HG03457 (cell line): ENCODE measurements around the gene HBS1L.
A peak's percentile ranks its signal among the peaks of the same experiment; 100 is the strongest.

ENCODE experiments used
- ATAC-seq: cut with Tn5 transposase; IDR thresholded peaks from one replicate; pipeline ENCODE4 v1.9.1; 2021; ENCODE audit warnings: moderate number of reproducible peaks; ENCODE audit not compliant: unreplicated experiment

The HBS1L gene

DNA sequence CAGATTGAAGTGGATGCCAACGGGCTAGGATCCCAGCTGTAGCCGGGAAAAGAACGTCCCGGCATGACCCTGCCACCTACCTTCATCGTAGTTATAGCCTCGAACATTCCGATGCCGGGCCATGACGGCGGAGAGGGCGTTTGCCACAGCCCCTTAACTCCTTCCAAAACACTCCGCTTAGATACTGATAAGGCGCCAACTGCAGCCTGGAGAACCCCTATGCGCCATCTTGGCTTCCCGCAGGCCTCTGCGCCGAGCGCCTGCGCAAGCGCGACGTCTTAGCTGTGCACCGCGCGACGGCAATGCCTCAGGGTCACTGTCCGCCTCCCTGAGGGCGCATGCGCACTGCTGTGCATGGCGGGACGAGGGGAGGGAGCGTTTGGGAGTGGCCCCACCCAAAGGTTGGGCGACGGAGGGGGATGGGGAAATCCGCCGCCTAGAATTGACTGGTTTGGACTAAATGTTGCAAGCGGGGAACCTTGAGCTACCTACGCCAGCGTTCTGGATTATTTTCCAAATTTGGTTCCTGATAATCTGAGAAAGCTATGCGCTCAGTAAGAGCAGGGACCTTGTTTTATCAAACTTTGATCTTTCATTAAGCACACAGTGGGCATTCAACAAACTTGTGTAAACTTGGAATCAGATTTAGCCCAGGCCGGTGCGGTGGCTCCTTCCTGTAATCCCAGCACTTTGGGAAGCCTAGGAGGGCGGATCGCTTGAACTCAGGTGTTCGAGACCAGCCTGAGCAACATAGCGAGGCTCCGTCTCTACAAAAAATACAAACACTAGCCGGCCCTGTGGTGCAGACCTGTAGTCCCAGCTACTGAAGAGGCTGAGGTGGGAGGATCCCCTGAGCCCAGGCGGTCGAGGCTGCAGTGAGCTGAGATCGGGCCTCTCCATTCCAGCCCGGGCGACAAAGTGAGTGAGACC lies at the start of gene HBS1L:
Gene HBS1L (minus strand): TSS at position 254 of the 930 bp plus-strand sequence. CDS start 131 bp downstream, at position 123.
- ATAC-seq = peak; percentile 95

DNA sequence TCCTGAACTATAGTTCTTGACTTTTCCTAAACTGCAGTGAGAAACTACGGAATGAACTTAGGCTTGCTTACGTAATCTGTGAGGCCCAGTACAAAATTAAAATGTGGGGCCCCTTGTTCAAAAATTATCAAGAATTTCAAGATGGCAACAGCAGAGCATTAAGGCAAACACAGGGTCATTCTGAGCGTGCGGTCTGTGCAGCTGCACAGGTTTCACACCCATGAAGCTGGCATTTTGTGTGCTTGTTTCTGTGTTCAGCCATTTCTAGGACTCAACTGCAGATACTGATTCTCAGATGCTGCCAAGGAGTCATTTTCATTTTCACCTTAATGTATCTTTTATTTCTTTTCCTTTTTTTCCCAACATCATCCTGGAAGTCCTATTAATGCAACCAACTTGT lies 49.6 kb upstream of the HBS1L start:
- ATAC-seq = no peak

DNA sequence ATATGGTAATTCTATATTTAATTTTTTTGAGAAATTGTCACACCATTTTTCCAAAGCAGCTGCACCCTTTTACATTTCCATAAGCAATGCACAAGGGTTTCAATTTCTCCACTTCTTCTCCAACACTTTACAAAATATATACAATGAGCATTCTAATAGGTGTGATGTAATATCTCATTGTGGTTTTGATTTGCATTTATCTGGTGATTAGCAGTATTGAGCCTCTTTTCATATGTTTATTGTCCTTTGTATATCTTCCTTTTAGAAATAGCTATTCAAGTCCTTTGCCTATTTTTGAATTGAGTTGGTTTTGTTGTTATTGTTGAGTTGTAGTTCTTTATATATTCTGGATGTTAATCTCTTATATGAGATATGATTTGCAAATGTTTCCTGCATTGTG lies 47.6 kb upstream of the HBS1L start:
- no peak for ATAC-seq

DNA sequence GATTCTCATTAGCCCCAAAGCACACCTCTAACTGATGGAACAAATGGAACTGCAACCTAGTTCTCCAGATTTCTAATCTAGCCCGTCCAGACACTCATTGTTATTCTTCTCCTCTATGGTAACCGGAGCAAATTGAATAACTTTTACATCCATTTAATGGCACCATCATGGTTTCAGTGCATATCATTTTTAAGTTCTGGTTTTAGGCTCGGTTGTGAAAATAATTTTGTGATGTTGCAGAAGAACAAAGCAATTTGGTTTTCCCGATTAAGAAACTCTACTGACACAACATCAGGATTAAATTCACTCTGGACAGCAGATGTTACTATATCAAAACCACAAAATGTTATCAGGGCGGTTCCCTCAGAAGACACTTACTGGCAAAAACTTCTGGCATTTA lies 42.5 kb upstream of the HBS1L start:
- no peak for ATAC-seq

DNA sequence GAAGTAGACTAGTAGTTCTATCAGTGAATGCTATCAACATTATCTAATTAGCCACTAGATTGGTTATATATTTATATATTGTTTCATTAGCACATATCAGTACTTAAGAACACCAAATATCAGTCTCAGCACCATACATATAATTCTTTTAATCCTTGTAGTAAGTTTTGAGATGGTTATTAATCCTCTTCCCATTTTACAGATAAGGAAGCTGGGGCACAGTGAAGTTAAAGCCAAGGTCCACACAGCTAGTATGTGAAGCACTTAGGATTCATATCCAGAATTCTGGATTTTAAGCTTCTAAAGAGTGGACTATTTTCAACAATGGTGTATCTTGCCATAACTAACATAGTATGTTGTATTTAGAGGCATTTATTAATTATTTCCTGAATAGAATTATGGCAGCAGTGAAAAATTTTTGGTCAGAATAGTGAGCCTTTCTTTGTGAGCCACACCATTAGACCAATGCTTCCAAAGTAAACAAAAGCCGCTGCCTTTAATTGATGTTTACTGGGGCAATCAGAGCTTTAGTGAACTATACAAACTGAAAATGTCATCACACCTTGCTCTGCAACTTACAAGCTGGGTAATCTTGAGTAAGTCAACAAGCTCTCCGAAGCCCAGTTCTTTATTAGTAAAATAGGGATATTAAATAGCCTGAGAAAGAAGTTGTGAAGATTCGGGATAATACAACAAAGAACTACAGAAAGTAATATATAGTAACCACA lies 41.9 kb upstream of the HBS1L start:
- ATAC-seq = no peak

DNA sequence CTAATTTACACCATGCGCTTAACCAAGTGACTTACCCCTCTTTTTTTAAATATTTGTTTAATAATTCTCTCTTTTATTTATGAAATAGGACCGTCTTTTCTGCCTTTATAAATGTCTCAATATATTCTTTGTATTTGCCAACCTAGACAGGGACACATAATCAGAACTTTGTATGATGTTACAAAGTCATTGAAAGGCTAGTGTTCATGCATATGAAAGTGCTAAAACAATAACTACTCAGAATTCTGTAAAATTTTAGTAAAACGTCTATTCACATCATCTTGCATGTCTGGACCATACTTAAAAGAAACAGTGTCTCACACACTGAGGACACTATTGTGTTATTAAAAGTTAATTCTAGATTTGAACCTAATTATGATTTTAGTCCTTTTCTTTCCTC lies 41.1 kb upstream of the HBS1L start:
- ATAC-seq = no peak

DNA sequence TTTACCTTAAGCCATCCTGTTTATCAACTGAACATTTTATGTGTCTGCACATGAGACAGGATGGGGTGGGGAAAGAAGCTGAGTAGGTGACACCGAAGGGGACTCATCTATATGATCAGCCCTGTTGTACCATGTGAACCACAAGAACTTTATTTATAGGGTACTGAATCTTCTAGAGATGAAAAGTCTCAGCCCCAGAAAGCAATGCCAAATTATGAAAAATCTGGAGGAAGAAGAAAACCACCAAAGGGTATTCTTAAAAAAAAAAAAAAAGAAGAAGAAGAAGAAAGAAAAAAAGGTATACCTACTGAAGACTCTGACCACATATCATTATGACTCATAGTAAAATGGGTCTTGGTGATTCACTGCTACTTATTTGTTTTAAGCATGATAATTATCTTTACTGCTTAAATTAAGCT lies 39.8 kb upstream of the HBS1L start:
- ATAC-seq = no peak

DNA sequence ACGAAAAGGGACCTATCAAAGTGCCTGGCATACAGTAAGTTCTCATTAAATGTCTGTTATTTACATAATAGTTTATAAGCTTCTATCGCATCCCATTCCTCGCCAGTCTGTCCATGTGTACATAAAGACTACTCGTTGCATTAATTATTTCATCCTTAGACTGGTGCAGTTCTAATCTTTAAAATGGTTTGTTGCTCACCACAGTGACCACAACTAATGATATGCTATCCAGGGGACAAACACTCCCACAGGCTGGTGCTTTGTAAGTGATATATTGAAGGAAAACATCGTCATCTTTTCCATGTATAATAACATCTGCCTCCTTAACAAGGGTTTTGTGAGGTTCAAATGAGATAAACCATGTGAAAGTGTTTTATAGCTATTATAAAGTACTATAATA lies 39.0 kb upstream of the HBS1L start:
- ATAC-seq = no peak

DNA sequence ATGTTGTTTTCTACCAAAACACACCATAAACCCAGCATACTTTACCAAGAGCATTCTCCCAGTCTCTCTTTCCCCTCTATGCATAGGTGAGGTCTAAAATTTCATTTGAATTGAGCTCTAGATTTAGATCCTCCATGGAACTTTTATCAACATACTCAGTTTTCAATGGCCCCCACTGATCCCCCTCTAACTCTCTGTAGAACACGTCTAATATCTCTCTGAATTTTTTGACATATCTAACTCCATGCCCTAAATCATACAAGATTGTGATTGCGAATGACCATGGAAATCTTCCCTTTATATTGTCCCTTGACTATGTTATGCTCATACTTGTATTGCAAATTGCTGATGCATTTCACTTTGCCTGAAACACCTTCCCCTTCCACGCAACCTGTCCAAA lies 38.1 kb upstream of the HBS1L start:
- ATAC-seq = no peak

DNA sequence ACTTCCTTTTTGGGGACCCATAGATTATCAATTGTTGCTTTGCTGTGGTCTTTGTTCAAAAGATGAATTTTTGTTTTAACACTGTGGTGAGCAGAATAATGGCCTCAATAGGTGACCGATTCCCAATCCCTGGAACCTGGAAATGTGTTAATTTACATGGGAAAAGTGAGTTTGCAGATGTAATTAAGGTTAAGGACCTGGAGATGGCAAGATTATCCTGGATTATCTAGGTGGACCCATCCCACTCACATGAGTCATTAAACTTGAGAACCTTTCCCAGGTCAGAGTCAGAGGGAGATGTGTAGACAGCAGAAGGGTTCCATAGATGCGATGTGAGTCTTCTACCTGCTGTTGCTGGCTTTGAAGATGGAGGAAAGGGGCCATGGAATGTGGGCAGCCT lies 36.2 kb upstream of the HBS1L start:
- ATAC-seq = no peak

DNA sequence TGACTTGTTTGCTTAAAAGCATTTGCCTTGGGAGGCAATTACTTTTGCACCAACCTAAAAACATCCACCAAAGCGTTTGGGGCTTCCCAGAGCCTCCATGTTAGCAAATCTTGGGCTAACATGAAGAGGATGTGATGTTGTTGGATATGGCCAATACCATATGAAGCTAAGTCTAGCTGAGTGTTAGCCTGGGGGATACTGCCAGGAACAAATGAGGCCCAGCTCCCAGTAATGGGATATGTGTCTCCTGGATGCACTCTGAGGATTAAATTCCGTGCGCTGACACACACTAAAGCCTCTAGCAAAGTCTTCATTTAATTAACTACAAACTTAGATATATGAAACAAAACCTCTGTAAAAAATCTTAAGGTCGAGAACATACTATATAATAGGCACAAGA lies 35.3 kb upstream of the HBS1L start:
- ATAC-seq = no peak

DNA sequence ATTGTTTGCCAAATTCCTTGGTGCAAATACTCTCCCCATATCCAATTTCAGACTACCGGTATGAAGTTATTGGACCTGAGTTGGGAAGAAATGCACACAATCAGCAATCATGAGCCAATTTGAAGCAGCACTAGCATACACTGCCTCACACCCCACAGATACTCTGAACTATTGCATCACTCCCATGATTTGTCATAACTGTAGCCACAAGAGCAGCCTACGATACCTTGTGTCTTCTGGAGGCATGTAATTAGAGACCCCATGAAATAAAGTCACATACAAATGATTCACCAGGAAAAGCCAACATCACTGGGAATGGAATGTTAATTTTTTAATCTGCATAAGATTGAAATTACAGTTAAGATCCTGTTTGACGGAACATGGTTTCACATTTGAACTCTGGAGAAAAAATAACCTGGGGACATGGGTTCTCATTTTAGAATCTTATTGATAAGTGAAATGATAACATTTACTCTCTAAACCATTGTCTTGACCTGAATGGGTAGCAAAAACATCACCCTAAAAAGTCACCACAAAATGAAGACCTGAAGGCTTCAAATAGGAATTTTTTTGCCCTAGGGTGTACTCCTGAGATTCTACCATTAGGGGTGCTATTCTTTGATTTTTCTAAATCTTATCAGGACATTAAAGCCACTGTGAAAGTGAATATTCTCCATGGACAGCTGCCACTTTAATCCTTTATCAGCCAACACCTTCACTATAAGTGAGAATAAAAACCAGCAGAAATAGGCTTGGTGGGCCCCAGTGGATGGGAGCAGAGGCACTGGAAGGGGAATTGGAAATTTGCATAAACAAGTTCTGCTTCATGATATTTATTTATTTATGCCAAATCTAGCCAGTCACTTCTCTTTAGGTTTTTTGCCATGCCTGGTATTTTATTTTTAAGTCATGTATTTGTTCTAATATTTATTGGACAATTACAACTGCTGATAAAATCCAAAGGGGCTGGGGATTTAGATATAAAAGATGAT lies 34.5 kb upstream of the HBS1L start:
- ATAC-seq = peak; percentile 70

DNA sequence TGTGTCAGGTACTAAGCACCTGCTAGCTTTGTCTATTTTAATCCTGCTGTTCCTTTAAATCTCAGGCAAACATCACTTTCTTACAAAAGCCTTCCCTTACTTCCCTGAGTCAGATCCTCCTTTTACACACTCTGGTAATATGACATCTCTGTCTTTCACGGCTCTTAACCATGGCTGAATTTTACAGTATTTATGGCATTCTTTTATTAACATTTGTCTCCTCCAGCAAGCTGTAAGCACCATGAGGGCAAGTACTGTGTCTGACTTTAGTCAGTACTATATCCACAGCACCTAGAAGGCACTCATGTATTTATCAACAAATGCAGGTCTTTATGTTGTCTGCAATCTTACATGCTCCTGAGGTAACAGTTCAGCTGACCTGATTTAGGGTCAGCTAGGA lies 33.7 kb upstream of the HBS1L start:
- ATAC-seq = peak; percentile 6

DNA sequence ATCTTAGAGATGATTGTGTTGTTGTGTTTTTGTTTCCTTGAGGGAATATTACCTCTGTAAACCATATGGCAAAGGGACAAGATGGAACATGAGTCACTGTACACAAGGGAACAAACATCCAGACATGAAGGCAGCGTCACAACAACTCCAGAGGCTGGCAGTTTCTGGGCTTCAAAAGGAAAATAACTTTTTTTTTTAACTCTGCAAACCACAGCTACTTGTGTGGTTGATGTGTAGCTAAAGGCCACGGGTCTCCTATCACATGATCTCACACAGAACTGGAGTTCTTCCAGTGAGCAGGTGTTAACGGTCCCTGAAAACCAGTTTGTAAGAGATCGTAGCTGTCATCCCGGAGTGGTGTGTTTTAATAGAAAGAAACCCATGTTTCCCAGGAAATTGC lies 33.2 kb upstream of the HBS1L start:
- no peak for ATAC-seq

DNA sequence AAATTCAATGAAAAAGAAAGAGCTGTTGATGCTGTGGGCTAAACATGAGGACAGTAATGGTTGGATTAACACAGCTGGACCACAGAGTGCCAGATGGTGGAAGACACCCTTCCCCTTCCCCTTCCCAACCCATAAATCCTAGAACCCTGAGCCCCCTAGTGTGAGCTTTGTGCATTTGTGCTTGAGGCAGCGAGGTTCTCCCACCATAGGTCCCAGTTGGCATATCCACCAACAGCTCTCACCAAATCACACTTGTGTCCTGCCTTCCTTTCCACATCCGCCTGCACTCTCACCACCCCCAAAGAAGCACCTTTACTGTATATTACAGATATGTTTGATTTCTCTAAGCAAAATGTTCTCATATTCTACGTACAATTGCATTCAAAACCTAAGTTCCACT lies 32.8 kb upstream of the HBS1L start:
- ATAC-seq = no peak

DNA sequence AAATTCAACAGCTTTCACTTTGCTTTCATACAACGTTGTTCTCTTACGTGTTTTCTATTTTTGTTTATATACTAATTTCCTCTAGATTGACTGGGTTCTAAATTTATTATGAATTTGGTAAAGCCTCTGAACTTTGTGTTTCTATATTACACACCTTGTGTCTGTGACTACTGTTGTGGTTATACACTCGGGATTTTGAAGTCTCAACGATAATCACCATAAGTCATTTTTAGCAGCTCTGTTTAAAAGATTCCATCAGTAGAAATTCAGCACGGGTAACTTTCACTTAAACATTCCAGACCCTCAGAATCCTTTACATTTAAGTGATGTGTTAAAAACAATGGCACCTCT lies 31.8 kb upstream of the HBS1L start:
- ATAC-seq = no peak

DNA sequence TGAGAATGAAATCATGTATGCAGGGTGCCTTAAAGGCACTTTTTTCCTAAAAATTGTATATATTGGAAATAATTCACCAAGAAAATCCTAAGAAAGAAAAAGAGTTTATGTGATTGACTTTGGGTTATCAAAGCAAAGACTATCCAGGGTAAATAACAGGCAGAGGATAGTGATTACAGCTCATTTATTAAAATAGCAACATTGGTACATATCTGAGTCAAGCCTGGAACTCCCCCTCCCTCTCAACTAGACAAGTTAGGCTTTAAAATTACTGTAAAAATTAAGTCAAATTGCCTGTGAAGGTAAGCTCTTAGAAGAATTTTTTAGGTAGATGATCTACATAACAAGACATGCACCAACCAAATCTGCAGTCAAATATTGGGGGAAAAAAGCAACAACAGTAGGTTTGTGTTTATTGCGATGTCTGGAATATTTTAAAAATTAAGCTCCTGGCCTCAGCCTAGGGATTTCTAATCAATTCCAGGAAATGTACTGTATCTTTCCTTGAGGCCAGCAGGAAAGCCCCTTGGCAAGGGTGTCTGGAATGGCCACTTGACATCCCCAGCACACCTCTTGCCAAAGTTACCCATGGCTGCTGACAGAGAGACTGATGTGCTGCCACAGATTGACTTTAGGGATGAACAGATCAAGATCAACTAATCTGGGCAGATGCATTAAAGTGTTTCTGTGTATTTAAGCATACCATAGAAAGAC lies 31.2 kb upstream of the HBS1L start:
- no peak for ATAC-seq

DNA sequence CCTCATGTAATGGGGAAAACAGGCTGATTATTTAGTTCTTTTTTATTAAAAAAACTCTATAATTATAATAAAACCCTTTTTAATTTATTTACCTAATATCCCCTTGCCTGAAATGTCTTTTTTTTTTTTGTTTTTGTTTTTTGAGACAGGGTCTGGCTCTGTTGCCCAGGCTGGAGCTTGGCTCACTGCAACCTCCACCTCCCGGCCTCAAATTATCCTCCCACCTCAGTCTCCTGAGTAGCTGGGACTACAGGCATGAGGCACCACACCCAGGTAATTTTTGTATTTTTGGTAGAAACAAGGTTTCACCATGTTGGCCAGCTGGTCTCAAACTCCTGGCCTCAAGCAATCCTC lies 30.3 kb upstream of the HBS1L start:
- no peak for ATAC-seq

DNA sequence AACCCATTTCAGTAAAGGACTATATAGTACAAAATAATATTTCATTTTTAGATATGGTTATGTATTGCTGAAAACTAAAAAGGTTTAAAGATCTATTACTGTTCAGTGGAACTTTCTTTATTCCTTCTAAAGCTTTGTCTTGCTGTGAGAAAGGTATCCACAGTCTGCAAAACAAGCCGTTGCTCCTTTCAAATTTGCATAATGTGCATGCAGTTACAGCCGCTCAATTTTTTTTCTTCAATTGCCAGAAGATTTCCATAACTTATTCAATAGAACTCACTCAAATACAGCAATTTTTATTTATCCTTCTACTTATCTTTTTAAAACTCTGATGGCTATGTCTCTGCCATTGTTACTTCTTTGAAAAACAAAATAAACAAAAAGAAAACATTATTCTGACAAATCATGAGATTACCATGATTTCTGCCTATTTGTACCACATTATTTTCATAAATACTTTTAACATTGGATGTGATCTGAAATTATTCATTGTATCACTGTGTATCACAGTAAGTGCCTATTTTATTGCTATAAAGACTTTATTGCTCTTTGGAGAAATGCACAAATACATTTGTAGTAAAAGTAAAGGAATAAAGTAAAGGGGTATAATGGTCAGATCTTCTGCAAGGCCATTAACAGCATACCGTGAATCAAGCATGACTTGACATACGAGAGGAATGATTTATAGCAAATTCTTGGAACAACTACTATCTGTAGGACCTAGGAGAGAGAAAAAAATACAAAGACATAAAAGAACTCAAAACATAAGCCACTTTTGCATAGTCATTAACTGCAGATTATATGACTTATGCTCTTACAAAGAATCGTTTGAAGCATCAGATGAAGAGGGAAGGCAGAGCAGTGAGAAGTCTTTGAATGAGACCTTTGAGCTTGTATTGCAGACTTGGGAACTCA lies 29.6 kb upstream of the HBS1L start:
- no peak for ATAC-seq

DNA sequence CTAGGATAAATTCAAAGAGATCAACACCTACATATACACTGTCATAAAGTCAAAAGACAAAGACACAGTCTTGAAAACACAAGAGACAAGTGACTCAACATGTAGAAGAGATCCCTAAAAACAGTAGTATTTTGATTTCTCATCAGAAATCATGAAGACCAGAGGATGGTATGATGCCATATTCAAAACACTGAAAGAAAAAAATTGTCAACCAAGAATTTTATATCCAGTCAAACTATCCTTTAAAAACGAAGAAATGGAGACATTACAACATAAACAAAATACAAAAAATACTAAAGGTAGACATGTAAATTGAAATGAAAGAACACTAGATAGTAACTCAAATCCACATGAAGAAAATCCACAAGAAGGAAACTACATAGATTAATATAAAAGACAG lies 27.3 kb upstream of the HBS1L start:
- no peak for ATAC-seq
